ENCODE results near the gene NTN5. TPM values are rescaled to one million over a fixed set of nuclear protein-coding genes. Genes with fewer than 3 reads are reported as not detected.
A peak's percentile ranks its signal among the peaks of the same experiment; 100 is the strongest.

The NTN5 gene
- total RNA-seq, 1 donor from 2014 or later = 0.75 TPM

GRCh38 chr19:48613852-48614435, 58.9 kb downstream of the NTN5 start:
- Mint-ChIP-seq H3K27ac (ENCODE audit: unreplicated experiment) (peak overlapping the region; percentile 2), H3K9me3 (no peaks in the 10 kb centered on the region), H3K4me1 (peaks cover 39% of the 10 kb centered on the region), H3K36me3 (ENCODE audit: low read depth) (peaks cover 19% of the 10 kb centered on the region), H3K27me3 (ENCODE audit: low read depth) (peaks cover 12% of the 10 kb centered on the region), H3K4me3 (peak overlapping the region; percentile 76)
- no peak for TF ChIP-seq CTCF (conservative IDR thresholded peaks at IDR 0.05)
- no peak for DNase-seq (ENCODE audit: low read depth, low spot score)

- Mint-ChIP-seq H3K4me1 (peaks cover 37% of the 10 kb centered on the region), H3K27ac (ENCODE audit: unreplicated experiment) (no peak overlapping the region), H3K4me3 (peak overlapping the region; percentile 76), H3K27me3 (ENCODE audit: low read depth) (peaks cover 12% of the 10 kb centered on the region), H3K9me3 (no peaks in the 10 kb centered on the region), H3K36me3 (ENCODE audit: low read depth) (peaks cover 14% of the 10 kb centered on the region)
- TF ChIP-seq CTCF (conservative IDR thresholded peaks at IDR 0.05) = no peak
- DNase-seq (ENCODE audit: low read depth, low spot score) = no peak
Observed at GRCh38 chr19:48613024-48613851, 59.6 kb downstream of the NTN5 start.

- H3K4me1 Mint-ChIP-seq = peaks cover 27% of the 10 kb centered on the region
- H3K4me3 Mint-ChIP-seq = peak overlapping the region; percentile 74
- H3K27me3 Mint-ChIP-seq (ENCODE audit: low read depth) = peaks cover 12% of the 10 kb centered on the region
- DNase-seq (ENCODE audit: low read depth, low spot score) = no peak
- no peak overlapping the region for H3K27ac Mint-ChIP-seq (ENCODE audit: unreplicated experiment)
- TF ChIP-seq CTCF (conservative IDR thresholded peaks at IDR 0.05) = no peak
- no peaks in the 10 kb centered on the region for H3K9me3 Mint-ChIP-seq
- H3K36me3 Mint-ChIP-seq (ENCODE audit: low read depth) = peaks cover 12% of the 10 kb centered on the region
Observed at GRCh38 chr19:48611872-48612271, 60.9 kb downstream of the NTN5 start.

Other genes with a start within 250 kb of the NTN5 start
- 52.1 and 56.1 TPM in 2 replicates for gene GRWD1, start 227.0 kb downstream of the NTN5 start, total RNA-seq
- gene KCNJ14, start 217.4 kb downstream of the NTN5 start, total RNA-seq = 1.5 and 2.0 TPM in 2 replicates
- gene CYTH2, start 203.6 kb downstream of the NTN5 start, total RNA-seq = 172 and 196 TPM in 2 replicates
- gene LMTK3, start 161.2 kb downstream of the NTN5 start, total RNA-seq = 3.1 and 3.3 TPM in 2 replicates
- gene SULT2B1, start 120.8 kb downstream of the NTN5 start, total RNA-seq = not detected in 2 replicates
- gene SPACA4, start 66.3 kb downstream of the NTN5 start, total RNA-seq = not detected in 2 replicates
- gene FAM83E, start 57.9 kb downstream of the NTN5 start, total RNA-seq = 5.9 and 6.1 TPM in 2 replicates
- gene RPL18, start 53.8 kb downstream of the NTN5 start, total RNA-seq = 1,772 and 1,774 TPM in 2 replicates
- gene SPHK2, start 53.5 kb downstream of the NTN5 start, total RNA-seq = 48.5 and 50.3 TPM in 2 replicates
- 4.9 and 5.2 TPM in 2 replicates for gene DBP, start 35.6 kb downstream of the NTN5 start, total RNA-seq
- gene CA11, start 26.8 kb downstream of the NTN5 start, total RNA-seq = 11.4 and 13.0 TPM in 2 replicates
- not detected in 2 replicates for gene FUT2, start 23.0 kb upstream of the NTN5 start, total RNA-seq
- gene MAMSTR, start 46.7 kb upstream of the NTN5 start, total RNA-seq = 2.4 and 2.6 TPM in 2 replicates
- 0.59 and 1.0 TPM in 2 replicates for gene RASIP1, start 67.6 kb upstream of the NTN5 start, total RNA-seq
- gene IZUMO1, start 73.9 kb upstream of the NTN5 start, total RNA-seq = 0.23 TPM in 1 of 2 replicates, not detected in the other
- gene FUT1, start 79.6 kb upstream of the NTN5 start, total RNA-seq = 0.51 and 0.59 TPM in 2 replicates
- gene FGF21, start 82.5 kb upstream of the NTN5 start, total RNA-seq = not detected in 2 replicates
- gene BCAT2, start 138.0 kb upstream of the NTN5 start, total RNA-seq = 40.3 and 40.4 TPM in 2 replicates
- 4.2 and 6.6 TPM in 2 replicates for gene HSD17B14, start 163.5 kb upstream of the NTN5 start, total RNA-seq
- 38.1 and 41.8 TPM in 2 replicates for gene PLEKHA4, start 195.6 kb upstream of the NTN5 start, total RNA-seq
- gene PPP1R15A, start 199.4 kb upstream of the NTN5 start, total RNA-seq = 27.5 and 27.8 TPM in 2 replicates
- not detected in 2 replicates for gene TULP2, start 225.7 kb upstream of the NTN5 start, total RNA-seq
- gene NUCB1, start 227.3 kb upstream of the NTN5 start, total RNA-seq = 102 and 108 TPM in 2 replicates

Measured in neural crest cell (in vitro differentiated cells).